Activated T-cell treated with anti-CD3 and anti-CD28 coated beads, Interleukin-2, amount 50 U/mL, for 48 hours (primary cell): Measurements from ENCODE around the gene CORO2B.

Source experiments
- DNase-seq, 2 experiments: peaks; one replicate each; pipeline ENCODE4 v3.0.0-alpha.2; 2020

The CORO2B gene

GRCh38 chr15:68578980-68579935, at the start of gene CORO2B:
TSS of gene CORO2B (plus strand) at chr15:68578993. CDS start at chr15:68579263, 270 bp downstream.
- peak; percentile 38 to 40 for DNase-seq

GRCh38 chr15:68531387-68532179, 47.2 kb upstream of the CORO2B start:
- no peak for DNase-seq

- DNase-seq: no peak
Measured at GRCh38 chr15:68536331-68537095, 42.3 kb upstream of the CORO2B start.

GRCh38 chr15:68537097-68537496, 41.7 kb upstream of the CORO2B start:
- DNase-seq: no peak

- DNase-seq: no peak
Measured at GRCh38 chr15:68537506-68537905, 41.3 kb upstream of the CORO2B start.

- no peak for DNase-seq
Measured at GRCh38 chr15:68538311-68538710, 40.5 kb upstream of the CORO2B start.

- no peak for DNase-seq
Measured at GRCh38 chr15:68541743-68542142, 37.0 kb upstream of the CORO2B start.

- no peak for DNase-seq
Measured at GRCh38 chr15:68542348-68542747, 36.4 kb upstream of the CORO2B start.

GRCh38 chr15:68542771-68543164, 36.0 kb upstream of the CORO2B start:
- no peak for DNase-seq

- no peak for DNase-seq
Measured at GRCh38 chr15:68543165-68544008, 35.4 kb upstream of the CORO2B start.

- DNase-seq: no peak
Measured at GRCh38 chr15:68546318-68546717, 32.5 kb upstream of the CORO2B start.

GRCh38 chr15:68548364-68548763, 30.4 kb upstream of the CORO2B start:
- no peak for DNase-seq

- no peak for DNase-seq
Measured at GRCh38 chr15:68550004-68550403, 28.8 kb upstream of the CORO2B start.

- peak; percentile 84 to 85 for DNase-seq
Measured at GRCh38 chr15:68550498-68551295, 28.1 kb upstream of the CORO2B start.

- DNase-seq: no peak
Measured at GRCh38 chr15:68551296-68551635, 27.5 kb upstream of the CORO2B start.

GRCh38 chr15:68552344-68552743, 26.4 kb upstream of the CORO2B start:
- DNase-seq: no peak

GRCh38 chr15:68552773-68553172, 26.0 kb upstream of the CORO2B start:
- no peak for DNase-seq

GRCh38 chr15:68553314-68553993, 25.3 kb upstream of the CORO2B start:
- no peak for DNase-seq

GRCh38 chr15:68553994-68554720, 24.6 kb upstream of the CORO2B start:
- DNase-seq: peak; percentile 74 to 77
